Activated CD4-positive, alpha-beta T cell treated with anti-CD3 and anti-CD28 coated beads, Interleukin-2, amount 50 U/mL, for 48 hours (primary cell): ENCODE results near the gene ENPP7.
A peak's percentile ranks its signal among the peaks of the same experiment; 100 is the strongest.

Experiments
- DNase-seq, 2 experiments: peaks; one replicate each; pipeline ENCODE4 v3.0.0-alpha.2; 2020

The ENPP7 gene

DNA sequence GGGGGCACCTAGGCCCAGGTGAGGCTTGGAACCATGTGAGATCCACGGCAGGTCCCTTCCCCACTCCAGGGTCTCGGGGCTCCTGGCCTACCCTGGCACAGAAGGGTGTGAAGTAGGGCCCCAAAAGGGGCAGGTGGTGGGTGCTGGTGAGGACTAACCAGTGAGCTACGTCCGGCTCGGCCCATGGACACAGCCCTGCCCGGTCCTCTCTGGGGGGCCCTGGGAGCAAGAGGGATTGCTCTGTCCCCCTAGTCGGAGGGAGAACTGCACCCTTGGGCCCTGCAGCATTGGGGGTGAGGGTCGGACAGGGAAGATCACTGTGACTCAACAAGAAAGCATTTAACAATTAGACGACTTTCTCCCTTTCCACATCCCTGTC lies 2.9 kb downstream of the ENPP7 start:
- no peak for DNase-seq

DNA sequence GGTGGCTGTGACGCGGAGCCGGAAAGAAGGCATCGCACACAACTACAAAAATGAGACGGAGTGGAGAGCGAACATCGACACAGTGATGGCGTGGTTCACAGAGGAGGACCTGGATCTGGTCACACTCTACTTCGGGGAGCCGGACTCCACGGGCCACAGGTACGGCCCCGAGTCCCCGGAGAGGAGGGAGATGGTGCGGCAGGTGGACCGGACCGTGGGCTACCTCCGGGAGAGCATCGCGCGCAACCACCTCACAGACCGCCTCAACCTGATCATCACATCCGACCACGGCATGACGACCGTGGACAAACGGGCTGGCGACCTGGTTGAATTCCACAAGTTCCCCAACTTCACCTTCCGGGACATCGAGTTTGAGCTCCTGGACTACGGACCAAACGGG lies 4.4 kb downstream of the ENPP7 start:
- DNase-seq = no peak

DNA sequence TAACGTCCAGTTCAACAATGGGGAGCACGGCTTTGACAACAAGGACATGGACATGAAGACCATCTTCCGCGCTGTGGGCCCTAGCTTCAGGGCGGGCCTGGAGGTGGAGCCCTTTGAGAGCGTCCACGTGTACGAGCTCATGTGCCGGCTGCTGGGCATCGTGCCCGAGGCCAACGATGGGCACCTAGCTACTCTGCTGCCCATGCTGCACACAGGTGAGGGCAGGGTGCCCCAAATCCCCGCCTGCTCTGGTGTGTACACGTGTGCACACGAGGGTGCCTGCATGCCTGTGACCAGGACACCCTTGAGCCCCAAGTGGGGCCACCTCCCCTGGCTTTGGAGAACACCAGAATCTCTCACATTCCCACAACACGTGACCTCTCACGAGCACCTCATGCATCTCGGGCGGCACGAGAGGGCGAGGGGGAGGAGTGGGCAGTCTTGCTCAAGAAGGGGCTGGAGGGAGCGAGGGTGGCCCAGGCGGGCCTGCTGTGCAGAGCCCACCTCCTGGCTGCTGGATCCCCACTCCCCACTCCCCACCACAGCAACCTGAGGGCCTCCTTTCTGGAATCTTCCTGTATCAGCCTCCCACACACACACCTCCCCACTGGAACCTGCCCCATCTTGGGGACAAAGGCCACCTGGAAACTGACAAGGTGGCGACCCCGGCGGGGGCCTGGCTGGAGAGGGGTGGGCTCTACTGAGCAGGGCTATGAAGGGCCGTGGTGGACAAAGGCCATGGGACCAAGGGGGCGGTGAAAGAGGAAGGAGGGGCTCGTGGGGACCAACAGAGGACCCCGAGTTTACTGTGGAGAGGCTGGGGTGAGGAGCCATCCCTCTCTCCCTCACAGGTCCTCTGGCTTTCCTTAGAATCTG lies 6.5 kb downstream of the ENPP7 start:
- DNase-seq = no peak

DNA sequence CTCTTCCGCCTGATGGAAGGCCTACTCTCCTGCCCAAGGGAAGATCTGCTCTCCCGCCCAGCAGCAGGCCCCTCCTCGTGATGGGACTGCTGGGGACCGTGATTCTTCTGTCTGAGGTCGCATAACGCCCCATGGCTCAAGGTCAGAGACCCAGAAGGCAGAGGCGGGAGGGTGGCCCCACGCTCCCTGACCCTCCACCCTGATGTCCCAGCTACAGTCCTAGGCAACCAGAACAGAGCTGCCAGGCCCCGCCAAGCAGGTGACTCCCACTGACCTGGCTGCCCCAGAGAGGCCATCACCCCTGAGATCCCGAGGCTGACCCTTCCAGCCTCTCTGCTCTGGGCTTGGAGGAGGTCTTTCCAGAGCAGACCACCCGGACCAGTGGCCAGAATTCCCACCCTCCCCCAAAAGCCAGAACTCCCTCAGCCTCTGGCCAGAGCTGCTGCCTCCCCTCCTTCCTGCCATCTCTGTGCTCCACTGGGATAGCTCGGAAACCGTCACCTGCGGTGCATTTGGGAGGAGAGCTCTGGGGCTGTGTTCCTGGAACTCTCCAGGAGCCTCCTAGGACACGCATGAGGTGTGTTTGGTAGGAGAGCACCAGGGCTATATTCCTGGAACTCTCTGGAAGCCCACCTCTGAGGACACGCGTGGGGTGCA lies 7.3 kb downstream of the ENPP7 start:
- no peak for DNase-seq

DNA sequence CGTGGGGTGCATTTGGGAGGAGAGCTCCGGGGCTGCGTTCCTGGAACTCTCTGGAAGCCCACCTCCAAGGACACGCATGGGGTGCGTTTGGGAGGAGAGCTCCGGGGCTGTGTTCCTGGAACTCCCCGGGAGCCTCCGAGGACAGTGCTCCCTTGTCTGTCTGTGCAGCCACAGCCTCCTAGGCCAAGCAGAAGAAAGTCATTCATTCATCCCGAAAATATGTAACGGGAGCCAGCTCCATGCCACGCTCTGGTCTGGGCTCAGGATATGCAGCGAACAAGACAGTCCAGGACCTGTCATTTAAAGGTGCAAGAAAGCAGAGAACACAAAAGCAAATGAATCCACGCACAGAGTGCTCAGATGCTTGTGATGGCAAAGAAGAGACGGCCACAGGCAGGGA lies 7.9 kb downstream of the ENPP7 start:
- DNase-seq = no peak

DNA sequence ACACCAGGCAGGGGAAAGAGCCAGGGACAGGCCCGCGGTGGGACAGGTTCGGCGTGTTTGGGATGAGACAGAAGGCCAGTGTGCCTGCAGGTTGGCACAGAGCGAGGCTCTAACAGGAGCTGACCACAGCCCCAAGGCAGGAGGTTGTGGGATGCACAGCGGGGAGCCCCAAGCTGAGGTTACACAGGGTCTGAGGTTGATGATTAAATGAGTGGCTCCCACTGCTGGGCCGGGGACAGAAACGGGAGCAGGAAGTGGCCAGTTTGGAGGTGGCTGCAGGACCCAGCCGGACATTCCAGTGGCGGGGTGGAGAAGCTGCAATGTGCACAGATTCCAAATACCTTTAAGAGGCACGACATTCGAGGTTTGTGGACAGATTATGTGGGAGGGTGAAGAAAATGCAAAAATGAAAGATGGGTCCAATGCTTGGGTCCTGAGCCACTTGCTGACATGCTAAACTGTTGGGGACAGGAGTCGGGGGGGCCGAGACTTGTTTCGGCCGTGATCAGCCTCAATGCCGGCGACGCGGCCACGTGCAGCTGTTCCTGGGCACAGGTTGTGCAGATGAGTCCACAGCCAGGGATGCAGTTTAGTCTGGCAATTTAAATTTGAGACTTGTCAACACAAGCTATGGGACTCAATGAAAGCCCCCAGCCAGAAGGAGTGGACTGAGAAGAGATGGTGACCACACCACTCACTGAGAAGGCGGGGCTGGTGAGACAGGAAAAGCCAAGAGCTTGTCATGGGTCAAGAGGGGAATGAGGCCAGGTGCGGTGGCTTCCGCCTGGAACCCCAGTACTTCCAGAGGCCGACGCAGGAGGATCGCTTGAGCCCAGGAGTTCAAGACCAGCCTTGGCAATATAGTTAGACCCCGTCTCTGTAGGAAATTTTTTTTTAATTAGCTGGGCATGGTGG lies 8.7 kb downstream of the ENPP7 start:
- no peak for DNase-seq

DNA sequence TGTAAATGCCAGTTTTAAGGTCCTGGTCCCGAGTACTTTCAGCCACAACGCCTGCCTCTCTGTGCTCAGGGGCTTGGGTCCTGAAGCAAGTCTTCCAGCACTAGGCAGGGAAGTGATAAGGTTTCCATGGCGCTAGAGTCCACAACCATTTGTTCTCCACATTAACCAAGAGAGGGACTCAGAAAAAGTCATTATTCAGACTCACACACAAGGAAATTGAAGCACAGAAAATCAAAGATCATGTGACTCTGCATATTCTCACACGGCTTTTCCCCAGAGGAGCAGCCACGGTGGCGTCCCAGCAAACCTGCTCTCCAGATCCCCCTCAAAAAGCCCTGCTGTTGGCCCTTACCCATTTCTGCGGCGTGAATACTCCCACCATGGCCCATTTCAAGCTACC lies 9.7 kb downstream of the ENPP7 start:
- DNase-seq = no peak

DNA sequence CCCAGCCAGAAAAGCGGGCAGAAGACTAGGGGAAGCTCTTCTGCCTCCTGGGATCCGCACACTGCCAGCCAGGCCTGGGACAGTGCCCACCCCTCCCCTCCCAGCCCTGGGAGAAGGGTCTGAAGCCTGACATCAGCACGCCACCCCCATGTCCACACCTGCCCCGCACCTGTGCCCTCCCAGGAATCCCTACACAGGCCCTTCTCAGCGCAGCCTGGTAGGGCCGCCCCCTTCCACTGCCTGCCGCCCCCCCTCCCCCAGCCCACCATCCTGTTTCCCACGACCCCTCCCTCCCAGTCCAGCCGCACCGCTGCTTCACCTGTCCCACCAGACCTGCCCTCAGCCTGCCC lies 10.6 kb downstream of the ENPP7 start:
- no peak for DNase-seq

DNA sequence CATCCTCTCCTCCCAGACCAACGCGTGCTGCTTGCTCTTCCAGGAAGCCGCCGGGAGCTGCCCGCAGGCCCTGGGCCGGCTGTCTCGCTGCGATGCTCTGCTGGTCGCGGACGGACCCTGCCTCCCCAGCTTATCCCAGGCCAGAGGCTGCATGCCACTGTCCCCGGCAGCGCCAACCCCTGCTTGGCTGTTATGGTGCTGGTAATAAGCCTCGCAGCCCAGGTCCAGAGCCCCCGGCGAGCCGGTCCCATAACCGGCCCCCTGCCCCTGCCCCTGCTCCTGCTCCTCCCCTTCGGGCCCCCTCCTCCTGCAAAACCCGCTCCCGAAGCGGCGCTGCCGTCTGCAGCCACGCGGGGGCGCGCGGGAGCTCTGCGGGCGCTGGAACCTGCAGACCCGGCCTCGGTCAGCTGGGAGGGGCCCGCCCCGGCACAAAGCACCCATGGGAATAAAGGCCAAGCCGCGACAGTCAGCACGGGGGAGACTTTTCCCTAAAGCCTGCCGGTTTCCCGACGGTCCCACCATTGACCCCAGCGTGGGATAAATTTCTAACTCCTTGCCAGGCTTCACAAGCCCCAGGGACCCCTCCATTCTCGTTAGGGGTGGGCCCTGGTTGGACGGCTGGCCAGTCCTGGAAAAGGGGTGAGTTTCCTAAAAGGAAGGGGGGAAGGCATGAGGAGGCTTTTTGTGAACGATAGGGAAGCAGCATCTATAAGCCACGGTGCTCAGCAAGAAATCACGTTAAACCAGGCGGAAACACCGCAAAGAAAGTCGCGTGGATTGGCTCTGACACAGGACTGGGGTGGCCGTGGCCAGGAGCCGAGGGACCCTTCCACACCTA lies 11.2 kb downstream of the ENPP7 start:
- DNase-seq = peak; percentile 69 to 77

DNA sequence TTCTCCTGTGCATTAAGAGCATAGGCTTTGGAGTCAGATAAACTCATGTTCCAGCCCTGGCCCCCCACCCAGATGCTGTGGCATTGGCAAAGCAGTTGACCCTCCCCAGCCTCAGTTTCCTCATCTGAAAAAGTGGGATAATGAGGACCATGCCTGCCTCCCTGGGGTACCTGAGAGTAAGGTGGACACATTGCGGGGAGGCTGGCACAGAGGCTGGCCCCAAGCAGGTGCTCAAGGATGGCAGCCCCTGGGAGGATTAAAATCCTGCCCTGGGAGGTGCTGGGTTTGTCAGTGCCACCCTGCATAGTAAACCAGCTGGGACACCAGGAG lies 11.8 kb downstream of the ENPP7 start:
- no peak for DNase-seq

DNA sequence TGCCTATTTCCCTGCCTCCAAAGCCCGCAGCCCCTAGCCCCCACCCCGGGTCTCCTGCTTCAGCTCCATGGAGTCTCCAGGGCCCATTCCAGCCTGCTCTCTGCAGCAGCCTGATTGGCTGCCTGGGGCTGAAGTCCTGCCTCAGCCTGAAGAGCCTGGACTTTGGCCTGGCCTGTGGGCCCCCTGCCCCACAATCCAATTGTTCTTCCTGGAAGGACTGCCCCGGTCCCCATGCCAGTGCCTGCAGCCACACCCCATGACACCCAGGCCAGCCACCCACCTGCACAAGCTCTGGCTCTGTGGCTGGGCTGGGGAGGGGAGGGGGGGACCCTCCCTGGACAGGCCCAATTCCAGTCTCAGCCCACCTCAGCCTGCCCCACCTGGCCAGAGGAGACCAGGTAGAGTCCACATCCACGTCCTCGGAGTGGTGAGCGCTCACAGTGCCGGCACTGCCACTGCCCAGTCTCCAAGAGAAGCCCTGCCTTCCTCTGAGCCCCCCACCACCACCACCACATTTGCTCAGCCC lies 12.3 kb downstream of the ENPP7 start:
- no peak for DNase-seq

DNA sequence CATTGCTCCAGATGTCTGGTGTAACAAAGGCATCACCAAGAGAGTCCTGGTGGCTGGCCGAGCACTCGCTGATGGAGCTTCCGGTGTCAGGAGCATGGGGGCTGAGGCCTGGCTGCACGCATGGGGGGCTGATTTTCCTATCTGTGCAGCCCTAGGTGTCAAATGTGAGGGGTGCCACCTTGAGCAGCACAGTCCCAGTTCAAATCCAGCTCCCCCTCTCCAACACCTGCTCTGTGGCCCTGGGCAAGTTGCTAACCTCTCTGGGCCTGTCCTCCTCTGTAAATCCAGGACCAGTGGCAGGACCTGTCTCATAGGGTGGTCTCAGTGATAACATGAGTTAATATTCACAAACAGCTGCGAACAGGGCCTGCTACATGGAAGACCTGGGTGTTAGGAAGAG lies 12.9 kb downstream of the ENPP7 start:
- DNase-seq = no peak

DNA sequence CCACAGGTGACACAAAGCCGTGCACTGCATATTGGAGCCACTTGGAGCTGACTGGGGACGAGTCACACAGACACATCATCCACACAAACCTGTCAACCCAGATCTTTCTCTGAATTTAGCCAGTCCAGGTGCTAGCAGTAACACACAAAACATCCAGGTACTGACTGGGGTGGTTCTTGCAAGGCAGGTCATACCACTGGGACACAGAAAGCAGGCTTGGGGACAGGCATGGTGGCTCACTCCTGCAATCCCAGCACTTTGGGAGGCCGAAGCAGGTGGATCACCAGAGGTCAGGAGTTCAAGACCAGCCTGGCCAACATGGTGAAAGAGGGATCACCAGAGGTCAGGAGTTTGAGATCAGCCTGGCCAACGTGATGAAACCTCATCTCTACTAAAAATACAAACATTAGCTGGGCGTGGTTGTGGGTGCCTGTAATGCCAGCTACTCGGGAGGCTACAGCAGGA lies 14.9 kb downstream of the ENPP7 start:
- no peak for DNase-seq

DNA sequence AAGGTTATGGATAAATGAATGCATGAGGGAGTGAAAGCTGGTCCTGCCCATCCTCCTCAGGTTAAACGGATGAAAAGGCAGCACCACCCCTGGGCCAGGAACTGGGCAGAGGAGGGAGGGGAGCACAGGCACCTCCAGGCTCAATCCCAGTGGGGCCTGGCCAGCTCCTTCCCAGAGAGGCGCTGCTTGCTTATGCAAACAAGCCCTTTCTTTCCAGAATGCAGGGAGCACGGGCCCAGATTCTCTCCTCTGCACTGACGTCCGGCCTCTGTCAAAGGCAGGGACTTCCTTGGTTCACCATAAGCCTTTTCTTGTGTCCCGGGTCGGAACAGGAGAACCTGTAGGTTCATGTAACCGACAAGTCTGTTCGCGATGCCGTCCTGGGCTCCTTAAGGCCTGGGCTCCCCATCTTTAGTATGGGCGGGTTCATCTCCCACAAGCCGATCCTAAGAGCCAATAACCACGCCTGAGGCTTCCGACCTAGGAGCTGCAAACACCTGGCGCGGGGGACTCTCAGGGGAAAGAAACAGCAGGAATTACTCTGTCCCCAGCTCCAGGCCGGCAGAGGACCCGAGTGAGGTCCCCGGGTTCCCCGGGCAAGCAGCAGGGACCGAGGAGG lies 16.3 kb downstream of the ENPP7 start:
- no peak for DNase-seq

DNA sequence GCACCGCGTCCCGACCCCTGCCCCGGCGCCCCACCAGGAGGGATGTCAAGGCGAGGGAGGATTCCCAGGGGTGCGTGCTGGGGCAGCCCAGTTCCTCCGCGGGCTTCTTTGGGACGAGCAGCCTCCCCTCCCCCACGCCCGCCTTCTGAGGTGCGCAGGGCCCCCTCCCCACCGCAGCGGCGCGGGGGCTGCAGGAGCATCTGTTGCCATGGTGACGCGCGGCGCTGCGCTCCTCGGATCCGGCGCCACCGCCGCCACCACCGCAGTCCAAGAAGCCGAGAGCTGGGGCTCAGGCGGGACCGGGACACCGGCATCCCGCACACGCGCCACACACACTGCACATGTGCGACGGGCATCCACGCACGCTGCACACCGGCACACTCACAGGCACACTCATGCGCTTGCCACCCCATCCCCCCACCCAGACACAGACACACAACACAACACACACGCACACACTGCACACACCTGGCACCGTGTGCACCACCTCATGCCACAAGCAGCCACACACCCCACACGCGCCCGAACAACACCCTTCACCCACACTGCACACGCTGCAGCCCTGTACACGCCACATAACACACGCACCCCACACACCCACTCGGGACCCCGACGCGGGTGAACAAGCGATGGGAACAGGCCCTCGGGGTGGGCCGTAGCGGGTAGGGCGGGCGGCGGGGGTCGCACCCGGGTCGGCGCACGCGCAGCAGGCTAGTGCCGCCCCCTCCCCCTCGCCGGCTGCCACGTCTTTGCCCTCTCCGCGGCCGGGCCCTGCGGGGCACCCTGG lies 17.0 kb downstream of the ENPP7 start:
- no peak for DNase-seq

DNA sequence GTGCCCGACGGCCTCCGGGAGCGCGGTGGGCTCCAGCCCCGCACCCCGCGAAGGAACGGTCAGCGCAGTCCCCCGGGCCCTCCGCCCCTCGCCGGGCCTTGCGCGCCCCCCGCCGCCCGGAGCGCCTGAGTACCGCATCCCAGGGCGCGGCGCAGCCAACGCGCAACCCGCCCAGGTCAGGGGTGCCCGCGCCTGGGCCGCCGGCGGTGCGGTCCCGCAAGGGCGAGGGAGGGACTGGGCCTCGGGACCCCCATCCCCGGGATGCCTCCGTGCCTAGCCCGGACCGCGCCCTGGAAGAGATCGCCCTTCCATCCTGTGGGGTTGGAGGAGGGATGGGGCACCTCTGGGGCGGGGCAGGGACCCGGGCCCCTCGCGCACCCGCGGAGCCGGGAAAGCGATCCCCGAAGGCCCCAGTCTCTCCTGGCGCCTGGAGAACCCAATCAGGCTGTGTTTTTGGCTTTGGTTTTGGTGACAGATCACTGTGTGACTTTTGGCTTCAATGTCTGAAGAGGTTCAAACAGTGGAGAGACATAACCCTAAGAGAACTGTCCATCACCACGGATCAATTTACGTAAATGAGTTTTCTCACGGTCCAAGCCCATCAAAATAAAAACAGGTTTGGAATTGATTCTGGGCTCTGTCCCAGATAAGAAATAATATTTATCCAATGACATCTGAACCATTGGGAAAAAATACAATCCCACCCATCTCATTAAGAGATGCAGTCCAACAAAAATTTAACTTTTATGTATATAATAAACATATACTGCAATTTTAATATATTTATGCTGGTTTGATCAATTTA lies 17.8 kb downstream of the ENPP7 start:
- DNase-seq = no peak

DNA sequence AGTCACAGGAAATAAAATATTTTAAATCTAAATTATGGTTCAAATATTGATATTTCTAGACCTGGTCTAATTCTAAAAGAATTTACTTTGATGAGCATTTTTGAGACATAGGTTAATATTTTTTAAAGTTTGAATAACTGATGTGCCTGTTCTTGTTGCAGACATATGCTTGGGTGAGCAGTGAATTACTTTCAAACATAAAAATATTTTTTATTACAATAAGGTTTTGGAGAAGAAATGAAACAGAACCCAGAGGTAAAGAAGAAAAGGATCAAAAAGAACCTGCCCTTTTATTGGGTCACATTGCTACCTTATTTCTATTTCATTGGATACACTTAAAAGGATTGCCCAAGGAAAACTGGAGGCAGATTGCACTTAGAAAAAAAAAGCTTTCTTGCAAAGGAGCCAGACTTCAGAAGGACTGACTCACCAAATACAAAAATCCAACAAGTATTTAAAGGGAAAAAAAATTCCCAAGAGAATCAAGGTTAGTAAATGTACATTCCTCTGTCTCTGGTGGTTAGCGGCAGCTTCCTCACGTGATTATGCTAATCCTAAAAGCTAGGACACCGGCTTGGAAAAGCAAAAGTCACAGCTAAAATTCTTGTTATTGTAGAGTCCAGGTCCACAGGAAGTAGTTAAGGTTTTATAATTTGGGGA lies 18.5 kb downstream of the ENPP7 start:
- DNase-seq = no peak

DNA sequence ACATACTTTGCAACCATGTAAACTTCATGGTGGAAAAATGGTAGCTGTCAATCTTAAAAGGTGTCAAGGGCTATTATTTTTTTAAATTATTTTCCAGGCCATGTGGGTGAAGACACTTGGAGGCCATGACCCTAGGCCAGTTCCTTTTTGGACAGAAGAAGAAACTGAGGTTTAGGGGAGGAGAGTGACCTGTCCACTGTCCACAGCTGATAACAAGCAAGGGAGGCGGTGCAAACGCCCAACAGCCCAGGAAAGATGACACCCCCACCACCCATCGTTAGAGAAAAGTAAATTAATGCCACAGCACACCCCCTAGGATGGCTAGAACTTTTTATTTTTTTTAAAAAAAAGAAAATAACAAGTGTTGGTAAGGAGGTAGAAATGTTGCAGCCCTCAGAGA lies 19.2 kb downstream of the ENPP7 start:
- no peak for DNase-seq

DNA sequence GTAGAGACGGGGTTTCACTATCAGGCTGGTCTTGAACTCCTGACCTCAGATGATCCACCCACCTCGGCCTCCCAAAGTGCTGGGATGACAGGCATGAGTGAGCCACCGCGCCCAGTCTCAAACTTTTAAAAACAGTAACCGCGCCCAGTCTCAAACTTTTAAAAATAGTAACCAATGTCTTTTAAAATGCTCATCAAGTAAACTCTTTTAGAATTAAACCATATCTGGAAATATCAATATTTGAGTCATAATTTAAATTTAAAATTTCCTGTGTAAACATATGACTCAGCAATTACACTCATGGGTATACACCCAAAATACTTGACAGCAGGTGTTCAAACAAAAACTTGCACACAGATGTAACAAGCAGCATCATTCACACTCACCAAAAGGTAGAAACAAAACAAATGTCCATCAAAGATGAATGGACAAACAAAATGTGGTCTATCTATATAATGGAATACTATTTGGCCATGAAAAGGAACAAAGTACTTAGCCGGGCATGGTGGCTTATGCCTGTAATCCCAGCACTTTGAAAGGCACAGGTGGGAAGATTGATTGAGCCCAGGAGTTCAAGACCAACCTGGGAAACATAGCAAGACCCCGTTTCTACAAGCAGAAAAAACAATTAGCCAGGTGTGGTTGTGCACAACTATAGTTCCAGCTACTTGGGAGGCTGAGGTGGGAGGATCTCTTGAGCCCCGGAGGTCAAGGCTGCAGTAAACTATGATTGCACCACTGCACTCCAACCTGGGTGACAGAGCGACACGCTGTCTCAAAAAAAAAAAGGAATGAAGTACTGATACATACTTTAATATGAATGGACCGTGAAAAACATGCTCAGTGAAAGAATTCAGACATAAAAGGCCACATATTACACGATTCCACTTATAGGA lies 20.2 kb downstream of the ENPP7 start:
- DNase-seq = no peak
